GM12878 (cell line): ENCODE results near the gene ASIP. TPM values are rescaled to one million over a fixed set of nuclear protein-coding genes. Genes with fewer than 3 reads are reported as not detected.
"Not testable (repeated sequence)": the region's sequence is repeated elsewhere in the genome, so short reads cannot be mapped to it uniquely, and the experiment has no call there.

ENCODE experiments used
- ATAC-seq: fragments of 200-7000 bp; cut with Tn5 transposase; 3 replicates; pipeline ENCODE4 v1.9.1; 2020; ENCODE audit warnings: mild to moderate bottlenecking, moderate library complexity
- BruUV-seq: library from RNA; stranded (reverse); fragments of 400-500 nt; replicated peaks from 2 replicates; lab custom pipeline; 2021; lab: Mats Ljungman, UMichigan
- CTCF ChIA-PET: fragments of 300-600 bp; sonication (Branson Sonifier 250); formaldehyde crosslinking; extraction: SDS; loops from one replicate; lab custom pipeline; 2021; ENCODE audit warnings: inconsistent platforms; lab: Yijun Ruan, JAX
- POLR2A ChIA-PET: fragments of 350-600 bp; formaldehyde crosslinking; extraction: SDS; loops from one replicate; lab custom pipeline; 2021; ENCODE audit warnings: inconsistent platforms; lab: Charles Lee
- RAD21 ChIA-PET: fragments of 300-600 bp; sonication (Branson Sonifier 250); formaldehyde crosslinking; loops from one replicate; lab custom pipeline; 2023; ENCODE audit warnings: antibody characterized with exemption; ENCODE audit not compliant: unreplicated experiment; lab: Charles Lee
- SMC1A ChIA-PET: fragments of 300-600 bp; sonication (Branson Sonifier 250); formaldehyde crosslinking; loops from one replicate; lab custom pipeline; 2023; ENCODE audit not compliant: unreplicated experiment, uncharacterized antibody; lab: Charles Lee
- DNase-seq: peaks from one replicate; pipeline ENCODE4 v3.0.0-alpha.2; 2011; ENCODE audit warnings: low read depth, low spot score
- FAIRE-seq: peaks from 3 replicates; lab custom pipeline; 2011; peaks lifted over from hg19 to GRCh38; lab: Jason Lieb, UNC
- H2AFZ ChIP-seq: 2 replicates; pipeline ENCODE4 v1.6.0; 2011; ENCODE audit warnings: low read depth, low read length, control low read depth; ENCODE audit not compliant: control insufficient read depth
- H3K27ac ChIP-seq: 2 replicates; pipeline ENCODE4 v1.5.1; 2011; ENCODE audit warnings: control low read depth; ENCODE audit not compliant: control insufficient read depth, insufficient read depth
- H3K27me3 ChIP-seq, 2 experiments: replicated peaks in 1 of 2; 2 replicates each; pipeline versions ENCODE4 v1.6.0 to v1.6.1; 2011; ENCODE audit warnings: low read length in 1 of 2; ENCODE audit not compliant: control insufficient read depth in 2 of 2, insufficient read depth in 2 of 2
- H3K36me3 ChIP-seq, 2 experiments: 2 replicates each; pipeline ENCODE4 v1.5.1; 2011; ENCODE audit warnings: low read length in 1 of 2; ENCODE audit not compliant: control insufficient read depth in 2 of 2, insufficient read depth in 2 of 2
- H3K4me1 ChIP-seq: 2 replicates; pipeline ENCODE4 v1.6.1; 2011; ENCODE audit warnings: mild to moderate bottlenecking, low read length, moderate library complexity, mixed read lengths; ENCODE audit not compliant: control insufficient read depth, insufficient read depth
- H3K4me2 ChIP-seq: 2 replicates; pipeline ENCODE4 v1.6.0; 2011; ENCODE audit warnings: control low read depth; ENCODE audit not compliant: control insufficient read depth, insufficient read depth
- H3K4me3 ChIP-seq: fragments of 200-600 bp; sonication (generic); 2 replicates; pipeline ENCODE4 v1.5.1; 2016
- H3K79me2 ChIP-seq: 2 replicates; pipeline ENCODE4 v1.6.0; 2011; ENCODE audit warnings: low read length; ENCODE audit not compliant: control insufficient read depth, insufficient read depth
- H3K9ac ChIP-seq: 2 replicates; pipeline ENCODE4 v1.8.0; 2011; ENCODE audit warnings: low read length, control low read depth, mixed read lengths; ENCODE audit not compliant: control insufficient read depth, insufficient read depth
- H3K9me3 ChIP-seq: replicated peaks from 3 replicates; pipeline ENCODE4 v1.5.1; 2011; ENCODE audit warnings: mild to moderate bottlenecking, low read length; ENCODE audit not compliant: control insufficient read depth, insufficient read depth
- H4K20me1 ChIP-seq: 2 replicates; pipeline ENCODE4 v1.6.0; 2011; ENCODE audit not compliant: control insufficient read depth, insufficient read depth
- NFYA ChIP-seq: IDR thresholded peaks from 2 replicates; pipeline ENCODE4 v1.6.1; 2011; ENCODE audit warnings: low read depth, mild to moderate bottlenecking, low read length, improper control_type of control experiment, borderline replicate concordance
- RAD21 ChIP-seq: IDR thresholded peaks from 2 replicates; pipeline ENCODE4 v1.6.1; 2011; ENCODE audit warnings: mild to moderate bottlenecking, low read depth, low read length, moderate library complexity; ENCODE audit not compliant: insufficient read depth
- WGBS: methylation state at CpG from one replicate; pipeline ENCODE4 v1.1.6; 2016; ENCODE audit warnings: low lambda C conversion rate; ENCODE audit not compliant: insufficient replicate concordance, insufficient coverage; ENCODE audit errors: missing lambda C conversion rate; 5-methylcytosine and 5-hydroxymethylcytosine counted together
- in situ Hi-C: fragments of 300-500 bp; cut with MboI; formaldehyde crosslinking; loops from 9 replicates; pipeline ENCODE4 v1.14.3; 2018; ENCODE audit warnings: mixed read lengths
- intact Hi-C: fragments of 100-400 bp; cut with micrococcal nuclease; formaldehyde crosslinking; loops from one replicate; pipeline ENCODE4 v1.14.2; 2022; ENCODE audit not compliant: unreplicated experiment
- polyA plus RNA-seq, 11 experiments: library from polyadenylated mRNA; depleted of rRNA in 4 of 11; unstranded in 6 of 11; stranded (reverse) in 5 of 11; fragments of >200 nt; fragmentation: Nextera tagmentation in 4 of 11; fragmentation: Illumina TruSeq in 1 of 11; extraction: Ambion mirVana in 4 of 11; extraction: Trizol in 1 of 11; gene quantifications; 1 replicate in 1 of 11; 2 replicates in 10 of 11; pipeline versions ENCODE4 v1.2.1 to v1.2.3, GENCODE V29; 2011 to 2016; ENCODE audit warnings: inconsistent platforms in 2 of 11, missing spikeins in 2 of 11, low read depth in 1 of 11
- total RNA-seq, 4 experiments: library from RNA; depleted of rRNA in 3 of 4; stranded (reverse); fragments of >200 nt in 3 of 4; fragmentation: Illumina TruSeq in 1 of 4; extraction: Trizol in 1 of 4; gene quantifications; 2 replicates each; pipeline versions ENCODE4 v1.2.1 to v1.2.3, GENCODE V29; 2013 to 2021

ASIP gene
- total and polyA plus RNA-seq, 10 of the 15 experiments (the other 5 are each of a cell fraction or from before 2014, with no cell fraction given), result 0.29 TPM; not detected in 9

DNA sequence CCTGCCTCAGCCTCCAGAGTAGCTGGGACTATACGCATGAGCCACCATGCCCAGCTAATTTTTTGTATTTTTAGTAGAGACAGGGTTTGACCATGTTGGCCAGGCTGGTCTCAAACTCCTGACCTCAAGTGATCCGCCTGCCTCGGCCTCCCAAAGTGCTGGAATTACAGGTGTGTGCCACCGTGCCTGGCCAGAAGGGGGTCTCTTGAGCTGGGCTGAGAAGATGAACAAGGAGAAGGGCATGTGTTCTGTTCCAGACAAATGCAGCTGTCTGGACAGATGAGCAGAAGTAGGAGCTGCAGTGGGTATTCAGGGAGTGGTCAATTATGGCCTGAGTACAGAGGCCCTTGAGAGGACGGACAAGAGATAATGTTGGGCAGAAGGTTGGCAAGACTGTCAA lies 46.3 kb downstream of the ASIP start:
- ChIA-PET POLR2A (interaction anchor here (0.5 to 0.6 kb wide), 2 partner anchors 47 to 117 kb away, joined by 3 read pairs; no protein-coding TSS in a partner anchor), SMC1A (interaction anchor here (0.6 to 1.0 kb wide), 2 partner anchors 163 to 1013 kb away, joined by 3 read pairs; no protein-coding TSS in a partner anchor)
- 100% methylated on average over 5 of the region's 5 CpGs for WGBS
- ATAC-seq, FAIRE-seq, H3K4me1 ChIP-seq, H3K27ac ChIP-seq, BruUV-seq, H3K4me3 ChIP-seq, DNase-seq, H3K79me2 ChIP-seq, H3K9ac ChIP-seq, intact Hi-C loops, CTCF ChIA-PET, RAD21 ChIA-PET, H2AFZ ChIP-seq, H3K9me3 ChIP-seq, H4K20me1 ChIP-seq, H3K4me2 ChIP-seq, in situ Hi-C loops, H3K27me3 ChIP-seq: not testable (repeated sequence)
- H3K36me3 ChIP-seq, result peaks cover 47 to 49% of the 10 kb centered on the region in 2 experiments

DNA sequence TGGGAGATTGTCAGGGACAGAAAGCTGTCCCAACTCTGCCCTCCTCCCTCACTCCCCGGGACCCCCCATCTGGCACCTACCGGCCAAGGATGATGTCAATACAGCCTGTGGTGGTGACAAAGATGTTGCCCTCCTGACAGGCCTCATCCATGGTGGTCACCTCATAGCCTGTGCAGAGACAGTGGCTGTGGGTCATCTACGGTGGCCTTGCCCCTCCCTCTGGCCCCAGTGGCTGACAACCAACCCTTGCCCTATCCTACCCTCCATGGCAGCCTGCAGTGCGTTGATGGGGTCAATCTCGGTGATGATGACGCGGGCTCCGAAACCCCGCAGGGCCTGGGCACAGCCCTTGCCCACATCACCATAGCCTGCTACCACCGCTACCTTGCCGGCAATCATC lies 49.2 kb downstream of the ASIP start:
- in situ Hi-C loops, result no loop called here
- Histone ChIP-seq H3K9ac (no peak overlapping the region), H3K36me3 (peaks cover 43 to 53% of the 10 kb centered on the region in 2 experiments), H3K79me2 (no peaks in the 10 kb centered on the region; the same call in 1 of the 2 replicates), H3K27me3 (no peaks in the 10 kb centered on the region), H4K20me1 (no peaks in the 10 kb centered on the region), H3K4me2 (no peak overlapping the region), H2AFZ (no peak overlapping the region), H3K9me3 (no peaks in the 10 kb centered on the region), H3K4me3 (no peak overlapping the region), H3K27ac (no peak overlapping the region), H3K4me1 (no peaks in the 10 kb centered on the region)
- 98% methylated on average over 11 of the region's 11 CpGs for WGBS
- TF ChIP-seq NFYA (no peak), RAD21 (no peak)
- FAIRE-seq (no peak), ATAC-seq (no peak), DNase-seq (no peak)
- CTCF ChIA-PET, result no interaction called here
- intact Hi-C loops, result no loop called here
- no TSS peak for BruUV-seq
- SMC1A ChIA-PET, result interaction anchor here (0.7 kb wide), 1 partner anchor 230 kb away, joined by 3 read pairs; no protein-coding TSS in a partner anchor
- POLR2A ChIA-PET, result no interaction called here
- RAD21 ChIA-PET, result no interaction called here
